MCF 10A (cell line): ENCODE measurements around the gene GABRA5. TPM values are rescaled to one million over a fixed set of nuclear protein-coding genes. Genes with fewer than 3 reads are reported as not detected.

Source experiments
- BruUV-seq: library from RNA; stranded (reverse); fragments of 400-500 nt; replicated peaks from 2 replicates; lab custom pipeline; 2021; lab: Mats Ljungman, UMichigan
- CTCF ChIA-PET: fragments of 300-600 bp; sonication (Branson Sonifier 250); formaldehyde crosslinking; extraction: SDS; loops from one replicate; lab custom pipeline; 2021; ENCODE audit warnings: antibody characterized with exemption, inconsistent platforms; lab: Yijun Ruan, JAX
- POLR2A ChIA-PET: fragments of 300-600, 350-650 bp; sonication (Branson Sonifier 250); formaldehyde crosslinking; extraction: SDS; loops from one replicate; lab custom pipeline; 2020; ENCODE audit warnings: antibody characterized with exemption, inconsistent platforms; lab: Yijun Ruan, JAX
- DNase-seq: peaks from one replicate; pipeline ENCODE4 v3.0.0-alpha.2; 2018; ENCODE audit not compliant: unreplicated experiment
- H3K27ac Mint-ChIP-seq: one replicate; pipeline ENCODE4 v1.8.0; 2022; ENCODE audit warnings: mild to moderate bottlenecking, low read depth, mixed read lengths; ENCODE audit not compliant: unreplicated experiment
- H3K27me3 Mint-ChIP-seq: one replicate; pipeline ENCODE4 v1.8.0; 2022; ENCODE audit warnings: mixed read lengths; ENCODE audit not compliant: insufficient read depth, unreplicated experiment
- H3K36me3 Mint-ChIP-seq: one replicate; pipeline ENCODE4 v1.8.0; 2022; ENCODE audit warnings: mild to moderate bottlenecking, moderate library complexity, mixed read lengths; ENCODE audit not compliant: insufficient read depth, unreplicated experiment
- H3K4me1 Mint-ChIP-seq: one replicate; pipeline ENCODE4 v1.8.0; 2022; ENCODE audit warnings: mixed read lengths; ENCODE audit not compliant: insufficient read depth, unreplicated experiment
- H3K4me3 Mint-ChIP-seq: one replicate; pipeline ENCODE4 v1.8.0; 2022; ENCODE audit warnings: mild to moderate bottlenecking, moderate library complexity, mixed read lengths; ENCODE audit not compliant: unreplicated experiment
- H3K9me3 Mint-ChIP-seq: one replicate; pipeline ENCODE4 v1.8.0; 2022; ENCODE audit warnings: mixed read lengths; ENCODE audit not compliant: unreplicated experiment
- CTCF ChIP-seq: fragments of 200-600 bp; IDR thresholded peaks from one replicate; pipeline ENCODE4 v1.8.0; 2022; ENCODE audit warnings: antibody characterized with exemption, mild to moderate bottlenecking; ENCODE audit not compliant: unreplicated experiment
- intact Hi-C: fragments of 100-400 bp; cut with micrococcal nuclease; formaldehyde crosslinking; loops from 2 replicates; pipeline ENCODE4 v1.14.1; 2022
- total RNA-seq: library from RNA; stranded (reverse); gene quantifications from 2 replicates; pipeline ENCODE4 v1.2.3, GENCODE V29; 2022

GABRA5 gene
- total RNA-seq, 1 experiment from 2014 or later, result not detected

DNA sequence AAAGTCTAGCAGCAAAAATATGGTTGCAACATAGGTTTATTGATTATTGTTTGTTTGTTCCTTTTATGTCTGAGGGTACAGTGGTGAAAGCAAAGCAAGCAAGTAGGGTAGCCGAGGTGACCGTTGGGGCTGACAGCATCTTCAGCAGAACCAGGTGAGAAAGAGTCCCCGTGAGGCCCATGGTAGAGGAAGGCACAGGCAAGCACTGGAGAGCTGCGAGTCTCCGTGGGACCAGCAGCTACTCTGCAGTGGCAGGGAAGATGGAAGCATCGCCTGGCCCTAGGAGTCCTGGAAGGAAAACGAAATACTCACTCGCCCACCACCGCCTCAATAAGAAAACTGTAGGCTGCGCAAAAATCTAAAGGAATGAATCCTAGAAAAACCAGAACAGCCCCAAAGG lies 25.3 kb upstream of the GABRA5 start:
- TF ChIP-seq CTCF, result no peak
- Mint-ChIP-seq H3K27ac (no peak overlapping the region), H3K9me3 (peaks cover 42% of the 10 kb centered on the region), H3K27me3 (no peaks in the 10 kb centered on the region), H3K4me1 (no peaks in the 10 kb centered on the region), H3K36me3 (no peaks in the 10 kb centered on the region), H3K4me3 (no peak overlapping the region)
- CTCF ChIA-PET, result no interaction called here
- intact Hi-C loops, result no loop called here
- POLR2A ChIA-PET, result no interaction called here
- no TSS peak for BruUV-seq
- DNase-seq, result no peak

GRCh38 chr15:26841941-26842340 lies 24.9 kb upstream of the GABRA5 start:
- no TSS peak for BruUV-seq
- H3K27ac Mint-ChIP-seq, result no peak overlapping the region
- ChIA-PET CTCF (no interaction called here), POLR2A (no interaction called here)
- no peak for TF ChIP-seq CTCF
- H3K27me3 Mint-ChIP-seq, result no peaks in the 10 kb centered on the region
- intact Hi-C loops, result no loop called here
- no peaks in the 10 kb centered on the region for H3K36me3 Mint-ChIP-seq
- DNase-seq, result no peak
- H3K4me3 Mint-ChIP-seq, result no peak overlapping the region
- H3K9me3 Mint-ChIP-seq, result peaks cover 46% of the 10 kb centered on the region
- H3K4me1 Mint-ChIP-seq, result no peaks in the 10 kb centered on the region

GRCh38 chr15:26842391-26842790 lies 24.5 kb upstream of the GABRA5 start:
- ChIA-PET POLR2A (no interaction called here), CTCF (no interaction called here)
- H3K36me3 Mint-ChIP-seq, result no peaks in the 10 kb centered on the region
- H3K27ac Mint-ChIP-seq, result no peak overlapping the region
- H3K9me3 Mint-ChIP-seq, result peaks cover 46% of the 10 kb centered on the region
- no peak for TF ChIP-seq CTCF
- H3K4me1 Mint-ChIP-seq, result no peaks in the 10 kb centered on the region
- no peaks in the 10 kb centered on the region for H3K27me3 Mint-ChIP-seq
- intact Hi-C loops, result no loop called here
- no peak for DNase-seq
- no TSS peak for BruUV-seq
- no peak overlapping the region for H3K4me3 Mint-ChIP-seq

DNA sequence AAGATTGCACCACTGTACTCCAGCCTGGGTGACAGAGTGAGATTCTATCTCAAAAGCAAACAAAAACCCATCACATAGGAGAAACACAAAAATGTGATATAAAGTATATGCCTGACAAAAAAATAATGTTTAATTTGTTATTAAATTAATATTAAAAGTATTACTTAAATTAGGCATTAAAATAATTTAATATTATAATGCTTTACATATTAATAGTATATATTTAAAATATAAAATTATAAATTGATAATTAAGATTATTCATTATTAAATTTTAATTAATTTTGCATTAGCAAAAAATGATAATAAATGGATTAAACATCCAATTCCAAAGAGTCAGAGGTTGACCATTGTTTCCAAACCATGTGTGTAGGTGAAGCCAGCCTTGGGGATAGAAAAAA lies 22.0 kb upstream of the GABRA5 start:
- Mint-ChIP-seq H3K9me3 (peaks cover 55% of the 10 kb centered on the region), H3K4me1 (no peaks in the 10 kb centered on the region), H3K27ac (no peak overlapping the region), H3K36me3 (no peaks in the 10 kb centered on the region), H3K4me3 (no peak overlapping the region), H3K27me3 (no peaks in the 10 kb centered on the region)
- POLR2A ChIA-PET, result no interaction called here
- intact Hi-C loops, result no loop called here
- CTCF ChIA-PET, result no interaction called here
- BruUV-seq, result no TSS peak
- TF ChIP-seq CTCF, result no peak
- DNase-seq, result no peak
